Colonic mucosa (tissue), 4 donors: ENCODE measurements around the gene NIPAL1. TPM values are rescaled to one million over a fixed set of nuclear protein-coding genes. Genes with fewer than 3 reads are reported as not detected.
A peak's percentile ranks its signal among the peaks of the same experiment; 100 is the strongest.
"Not testable (repeated sequence)": the region's sequence is repeated elsewhere in the genome, so short reads cannot be mapped to it uniquely, and the experiment has no call there.

ENCODE experiments used
- DNase-seq: peaks from one replicate; pipeline ENCODE4 v3.0.0-alpha.2; 2020
- H3K27ac ChIP-seq: fragments of 200-600 bp; one replicate; pipeline ENCODE4 v1.8.0; 2021
- H3K27me3 ChIP-seq: fragments of 200-600 bp; one replicate; pipeline ENCODE4 v1.8.0; 2021
- H3K36me3 ChIP-seq: fragments of 200-600 bp; one replicate; pipeline ENCODE4 v1.8.0; 2021
- H3K4me1 ChIP-seq: fragments of 200-600 bp; one replicate; pipeline ENCODE4 v1.8.0; 2021; ENCODE audit warnings: mild to moderate bottlenecking
- H3K4me3 ChIP-seq: fragments of 200-600 bp; one replicate; pipeline ENCODE4 v1.8.0; 2021
- H3K9ac ChIP-seq, 2 donors: one replicate each; pipeline ENCODE4 v1.7.0; 2013; ENCODE audit warnings: control low read depth in 2 of 2, low read depth in 2 of 2, low read length in 2 of 2
- H3K9me3 ChIP-seq: fragments of 200-600 bp; one replicate; pipeline ENCODE4 v1.8.0; 2021
- intact Hi-C: fragments of 100-400 bp; cut with DNase I; formaldehyde crosslinking; loops from one replicate; pipeline ENCODE4 v1.14.1; 2022
- total RNA-seq, 2 donors: library from RNA; stranded (reverse); fragmentation: NEBNext Ultra II Directional in 1 of 2; extraction: Animal tissue kit (Norgen Biotek cat#: 25700) in 1 of 2; gene quantifications; one replicate each; pipeline ENCODE4 v1.2.1, GENCODE V29; 2021
- TF ChIP-seq, protein P1 (sequence below): fragments of 200-600 bp; IDR thresholded peaks from one replicate; pipeline ENCODE4 v1.8.0; 2022; ENCODE audit warnings: antibody characterized with exemption, mild to moderate bottlenecking
- donor health status: healthy.
- donor health status: DM: no; HTN: no; CAD: no.
- donor health status: DM: no; HTN: no; CAD: no.

Gene NIPAL1
- total RNA-seq, 2 donors from 2014 or later = 38.7 to 47.9 TPM

DNA sequence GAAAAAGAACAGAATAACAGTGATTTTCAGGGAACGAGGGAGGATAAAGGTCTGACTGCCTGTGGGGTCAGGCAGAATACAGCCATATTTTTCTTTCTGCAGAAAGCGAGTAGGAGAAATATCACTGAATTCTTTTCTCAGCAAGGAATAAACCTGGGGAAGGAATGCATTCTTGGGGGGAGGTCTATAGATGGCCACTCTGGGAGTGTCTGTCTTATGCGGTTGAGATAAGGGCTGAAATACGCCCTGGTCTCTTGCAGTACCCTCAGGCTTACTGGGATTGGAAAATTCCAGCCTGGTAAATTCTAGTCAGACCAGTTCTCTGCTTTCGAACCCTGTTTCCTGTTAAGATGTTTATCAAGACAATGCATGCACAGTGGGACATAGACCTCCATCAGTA is 26.4 kb upstream of the NIPAL1 start:
- H3K9me3 ChIP-seq = no peaks in the 10 kb centered on the region
- no peak overlapping the region for H3K9ac ChIP-seq
- H3K27me3 ChIP-seq = no peaks in the 10 kb centered on the region
- intact Hi-C loops = no loop called here
- no peaks in the 10 kb centered on the region for H3K36me3 ChIP-seq
- no peaks in the 10 kb centered on the region for H3K4me1 ChIP-seq
- H3K4me3 ChIP-seq = no peak overlapping the region
- H3K27ac ChIP-seq = no peak overlapping the region
- TF ChIP-seq, protein P1, sequence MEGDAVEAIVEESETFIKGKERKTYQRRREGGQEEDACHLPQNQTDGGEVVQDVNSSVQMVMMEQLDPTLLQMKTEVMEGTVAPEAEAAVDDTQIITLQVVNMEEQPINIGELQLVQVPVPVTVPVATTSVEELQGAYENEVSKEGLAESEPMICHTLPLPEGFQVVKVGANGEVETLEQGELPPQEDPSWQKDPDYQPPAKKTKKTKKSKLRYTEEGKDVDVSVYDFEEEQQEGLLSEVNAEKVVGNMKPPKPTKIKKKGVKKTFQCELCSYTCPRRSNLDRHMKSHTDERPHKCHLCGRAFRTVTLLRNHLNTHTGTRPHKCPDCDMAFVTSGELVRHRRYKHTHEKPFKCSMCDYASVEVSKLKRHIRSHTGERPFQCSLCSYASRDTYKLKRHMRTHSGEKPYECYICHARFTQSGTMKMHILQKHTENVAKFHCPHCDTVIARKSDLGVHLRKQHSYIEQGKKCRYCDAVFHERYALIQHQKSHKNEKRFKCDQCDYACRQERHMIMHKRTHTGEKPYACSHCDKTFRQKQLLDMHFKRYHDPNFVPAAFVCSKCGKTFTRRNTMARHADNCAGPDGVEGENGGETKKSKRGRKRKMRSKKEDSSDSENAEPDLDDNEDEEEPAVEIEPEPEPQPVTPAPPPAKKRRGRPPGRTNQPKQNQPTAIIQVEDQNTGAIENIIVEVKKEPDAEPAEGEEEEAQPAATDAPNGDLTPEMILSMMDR = no peak
- no peak for DNase-seq

DNA sequence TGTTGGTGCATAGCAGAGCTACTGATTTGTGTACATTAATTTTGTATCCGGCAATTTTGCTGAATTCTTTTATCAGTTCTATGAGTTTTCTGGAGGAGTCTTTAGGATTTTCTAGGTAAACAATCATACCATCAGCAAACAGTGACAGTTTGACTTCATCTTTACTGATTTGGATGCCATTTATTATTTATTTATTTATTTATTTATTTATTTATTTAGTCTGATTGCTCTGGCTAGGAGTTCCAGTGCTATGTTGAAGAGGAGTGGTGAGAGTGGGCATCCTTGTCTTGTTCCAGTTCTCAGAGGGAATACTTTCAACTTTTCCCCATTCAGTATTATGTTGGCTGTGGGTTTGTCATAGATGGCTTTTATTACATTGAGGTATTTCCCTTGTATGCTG is 24.1 kb upstream of the NIPAL1 start:
- H3K9me3 ChIP-seq, H3K27ac ChIP-seq, H3K27me3 ChIP-seq, DNase-seq, H3K4me3 ChIP-seq, H3K9ac ChIP-seq, intact Hi-C loops, H3K36me3 ChIP-seq, H3K4me1 ChIP-seq: not testable (repeated sequence)

DNA sequence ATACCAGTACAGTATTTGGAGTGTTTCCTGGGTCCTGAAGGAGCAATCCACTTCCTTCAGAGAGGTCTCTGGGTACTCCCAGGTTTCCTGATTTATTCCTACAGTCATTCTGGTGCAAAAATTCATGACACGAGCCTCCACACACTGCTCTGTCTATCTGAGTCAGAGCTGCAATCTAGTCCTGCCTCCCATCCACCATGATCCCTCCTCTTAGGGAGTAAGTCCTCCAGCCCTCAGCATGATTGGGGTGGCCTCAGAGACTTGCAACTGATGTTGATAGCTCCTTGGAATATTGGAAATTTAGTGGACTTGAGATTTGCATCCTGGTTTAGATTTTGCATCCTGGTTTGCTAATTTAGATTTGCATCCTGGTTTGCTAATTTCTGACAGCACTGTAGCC is 20.6 kb upstream of the NIPAL1 start:
- Histone ChIP-seq H3K4me1 (no peaks in the 10 kb centered on the region), H3K27ac (no peak overlapping the region), H3K27me3 (no peaks in the 10 kb centered on the region), H3K9me3 (no peaks in the 10 kb centered on the region), H3K9ac (no peak overlapping the region), H3K36me3 (no peaks in the 10 kb centered on the region), H3K4me3 (no peak overlapping the region)
- no peak for DNase-seq
- intact Hi-C loops = no loop called here
- TF ChIP-seq, protein P1 = no peak

DNA sequence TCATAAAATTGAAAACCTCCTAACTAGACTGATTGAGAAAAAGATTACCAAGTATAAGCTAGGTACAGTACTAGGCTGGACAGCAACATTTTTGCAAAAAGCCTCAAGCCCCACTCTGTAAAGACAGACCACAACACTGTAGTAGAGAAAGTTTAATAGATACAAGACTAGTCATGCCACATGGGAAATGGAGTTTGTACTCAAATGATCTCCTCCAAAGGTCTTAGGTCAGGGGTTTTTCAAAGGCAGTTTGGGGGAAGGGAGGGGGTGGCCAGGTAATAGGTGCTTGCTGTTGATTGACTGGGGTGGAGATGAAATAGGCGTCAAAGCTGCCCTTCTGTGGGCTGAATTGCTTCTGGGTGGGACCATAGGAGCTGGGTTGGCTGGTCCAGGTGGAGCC is 14.3 kb upstream of the NIPAL1 start:
- Histone ChIP-seq H3K27ac (no peak overlapping the region), H3K36me3 (no peaks in the 10 kb centered on the region), H3K4me1 (no peaks in the 10 kb centered on the region), H3K9ac (no peak overlapping the region), H3K9me3 (no peaks in the 10 kb centered on the region), H3K27me3 (no peaks in the 10 kb centered on the region), H3K4me3 (no peak overlapping the region)
- intact Hi-C loops = loop anchor here (2.0 kb wide), 1 partner anchor 85 kb away; no protein-coding TSS in a partner anchor
- TF ChIP-seq, protein P1 = no peak
- DNase-seq = no peak

DNA sequence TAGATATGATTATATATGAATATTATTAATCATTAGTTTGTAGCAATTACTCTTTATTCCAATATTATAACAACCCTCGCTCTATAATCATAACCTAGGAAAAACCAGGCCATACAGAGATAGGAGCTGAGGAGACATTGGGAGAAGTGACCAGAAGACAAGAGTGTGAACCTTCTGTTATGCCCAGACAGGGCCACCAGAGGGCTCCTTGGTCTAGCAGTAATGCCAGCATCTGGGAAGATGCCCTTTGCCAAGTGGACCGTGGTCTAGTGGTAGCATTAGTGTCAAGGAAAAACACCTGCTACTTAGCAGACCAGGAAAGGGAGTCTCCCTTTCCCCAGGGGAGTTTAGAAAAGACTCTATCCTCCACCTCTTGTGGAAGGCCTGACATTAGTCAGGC is 13.0 kb upstream of the NIPAL1 start:
- not testable (repeated sequence) for H3K9ac ChIP-seq, H3K36me3 ChIP-seq, H3K9me3 ChIP-seq, H3K27me3 ChIP-seq, H3K27ac ChIP-seq, H3K4me1 ChIP-seq, H3K4me3 ChIP-seq
- intact Hi-C loops = loop anchor here (2.0 kb wide), 1 partner anchor 83 kb away; no protein-coding TSS in a partner anchor
- TF ChIP-seq, protein P1 = peak; percentile 55
- peak; percentile 65 for DNase-seq

DNA sequence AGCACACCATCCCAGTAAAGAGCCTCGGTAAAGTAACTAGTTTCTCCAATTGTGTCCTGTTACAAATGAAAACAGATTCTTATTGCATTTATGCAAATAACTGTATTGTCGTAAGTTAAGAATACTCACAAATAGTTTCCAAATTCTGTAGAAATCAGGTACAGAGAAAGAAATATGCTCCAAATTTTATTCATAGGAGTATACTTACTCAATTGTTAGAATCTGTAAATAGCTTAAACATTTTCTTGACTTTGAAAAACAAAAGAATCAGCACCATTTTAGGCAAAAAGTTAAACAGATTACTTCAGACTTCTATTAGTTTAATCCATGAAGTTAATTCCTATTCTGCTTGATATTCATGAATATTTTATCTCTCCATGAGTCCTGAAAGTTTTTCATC is 10.8 kb upstream of the NIPAL1 start:
- DNase-seq = no peak
- Histone ChIP-seq H3K27ac (no peak overlapping the region), H3K9me3 (no peaks in the 10 kb centered on the region), H3K27me3 (no peaks in the 10 kb centered on the region), H3K36me3 (no peaks in the 10 kb centered on the region), H3K4me1 (no peaks in the 10 kb centered on the region), H3K4me3 (no peak overlapping the region), H3K9ac (no peak overlapping the region)
- intact Hi-C loops = no loop called here
- TF ChIP-seq, protein P1 = no peak
